ENCODE measurements around the gene PTPN14.

The PTPN14 gene

DNA sequence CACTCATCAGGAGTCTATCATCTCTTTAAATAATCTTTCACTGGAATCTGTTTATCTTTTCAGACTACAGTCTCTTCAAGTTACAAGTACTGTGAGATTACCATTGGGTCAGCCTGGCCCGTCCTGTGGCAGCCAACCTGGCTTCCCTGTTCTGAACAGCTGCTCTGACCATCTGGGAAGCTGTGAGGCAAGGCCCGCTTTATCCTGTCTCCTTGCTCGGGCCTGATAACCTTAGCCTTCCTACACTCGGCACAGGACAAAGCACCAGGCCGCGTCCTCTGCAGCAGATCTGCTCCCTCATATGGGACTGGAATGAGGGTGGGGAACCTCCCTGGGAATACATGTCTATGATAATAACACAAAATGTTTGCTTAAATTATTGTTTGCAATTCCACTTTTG lies 113.3 kb downstream of the PTPN14 start:
- DNase-seq (ENCODE audit: low read depth in 1 of 2, low spot score in 1 of 2) = no peak

- no peak for DNase-seq (ENCODE audit: low read depth in 1 of 2, low spot score in 1 of 2)
Measured at GRCh38 chr1:214435867-214436266, 115.5 kb downstream of the PTPN14 start.

DNA sequence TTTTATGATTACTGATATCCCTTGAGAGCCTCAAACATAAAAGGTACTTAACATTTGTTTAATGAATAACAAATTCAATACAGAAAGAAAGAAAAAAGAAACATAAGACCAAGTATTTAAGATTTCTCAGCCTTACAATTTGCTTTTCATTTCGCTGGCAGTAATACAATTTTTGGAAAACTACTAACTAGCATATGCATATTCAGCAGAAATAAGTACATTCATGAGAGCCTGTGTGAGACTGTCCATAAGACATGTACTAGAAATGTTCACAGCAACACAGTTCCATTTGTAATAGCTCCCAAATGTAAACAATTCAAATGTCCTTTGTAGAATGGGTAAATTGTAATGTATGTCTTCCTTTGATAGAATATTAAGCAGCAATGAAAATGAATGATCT lies 119.2 kb downstream of the PTPN14 start:
- no peak for DNase-seq (ENCODE audit: low read depth in 1 of 2, low spot score in 1 of 2)

GRCh38 chr1:214429951-214430770 lies 121.2 kb downstream of the PTPN14 start:
- DNase-seq (ENCODE audit: low read depth in 1 of 2, low spot score in 1 of 2) = no peak

GRCh38 chr1:214427871-214428277 lies 123.5 kb downstream of the PTPN14 start:
- DNase-seq (ENCODE audit: low read depth in 1 of 2, low spot score in 1 of 2) = peak in 1 of 2 donors; percentile 37

DNA sequence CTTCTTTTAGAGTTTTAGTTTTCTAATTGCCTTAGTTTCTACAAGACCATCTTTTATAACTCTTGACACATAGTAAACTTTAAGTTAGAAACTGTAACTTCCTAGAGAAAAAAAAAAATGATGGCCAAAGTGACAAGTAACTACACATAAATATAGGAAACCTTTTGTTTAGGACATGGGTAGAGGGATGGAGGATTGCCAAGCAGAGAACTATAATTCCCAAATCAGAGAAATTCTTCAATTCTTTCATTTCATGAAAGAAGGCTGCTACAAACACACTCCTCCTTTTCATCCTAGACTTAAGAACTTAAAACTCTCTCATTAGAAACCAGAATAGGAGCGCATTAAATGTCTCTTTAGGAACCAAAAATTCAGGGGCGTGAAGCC lies 125.0 kb downstream of the PTPN14 start:
- no peak for DNase-seq (ENCODE audit: low read depth in 1 of 2, low spot score in 1 of 2)

DNA sequence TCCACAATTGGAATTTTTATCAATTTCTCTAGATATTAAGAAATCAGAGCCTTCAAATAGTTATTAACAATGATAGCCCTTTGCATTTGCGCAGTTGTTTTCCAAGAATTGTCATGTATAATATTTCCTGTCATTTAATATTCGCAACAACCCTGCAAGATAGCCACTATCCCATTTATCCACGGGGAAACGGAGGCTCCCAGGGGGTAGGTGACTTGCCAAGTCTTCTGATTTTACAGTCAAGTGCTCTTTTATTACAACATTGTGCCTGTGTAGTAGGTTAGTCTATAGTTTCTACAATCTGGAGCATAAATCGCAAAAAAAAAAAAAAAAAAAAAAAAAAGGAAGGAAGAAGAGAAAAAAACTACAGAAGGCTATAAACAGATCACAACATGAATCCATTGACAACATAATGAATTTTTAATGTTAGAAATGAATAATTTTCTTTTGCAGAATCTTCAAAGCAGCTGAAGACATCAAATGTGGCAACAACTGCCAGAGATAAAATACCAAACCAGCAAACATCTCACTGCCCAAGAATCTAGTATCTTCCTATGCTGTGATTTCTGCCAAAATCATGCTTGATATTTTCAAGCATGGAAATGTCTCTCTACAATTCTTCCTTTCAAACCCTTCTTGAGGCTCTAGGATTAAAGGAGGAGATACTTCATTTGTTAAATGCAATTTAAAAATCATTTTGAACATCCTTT lies 125.5 kb downstream of the PTPN14 start:
- no peak for DNase-seq (ENCODE audit: low read depth in 1 of 2, low spot score in 1 of 2)

DNA sequence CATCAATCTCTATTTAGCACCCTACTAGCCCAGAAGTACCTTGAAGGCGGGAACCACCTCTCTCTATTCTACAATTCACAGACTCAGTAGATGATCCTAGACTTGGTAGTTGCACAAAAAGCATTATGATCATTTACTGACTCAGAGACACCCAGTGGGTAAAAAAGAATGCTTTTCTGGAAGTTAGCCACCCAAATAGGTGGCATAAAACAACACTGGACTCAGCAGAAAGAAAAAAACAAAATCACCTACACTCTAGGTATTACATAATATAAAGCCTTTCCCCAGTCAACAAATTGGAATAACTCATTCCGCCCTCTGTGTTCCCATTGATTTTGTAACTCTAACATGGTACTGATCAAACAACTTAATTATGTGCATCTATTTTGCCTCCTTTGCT lies 126.3 kb downstream of the PTPN14 start:
- DNase-seq (ENCODE audit: low read depth in 1 of 2, low spot score in 1 of 2) = no peak

DNA sequence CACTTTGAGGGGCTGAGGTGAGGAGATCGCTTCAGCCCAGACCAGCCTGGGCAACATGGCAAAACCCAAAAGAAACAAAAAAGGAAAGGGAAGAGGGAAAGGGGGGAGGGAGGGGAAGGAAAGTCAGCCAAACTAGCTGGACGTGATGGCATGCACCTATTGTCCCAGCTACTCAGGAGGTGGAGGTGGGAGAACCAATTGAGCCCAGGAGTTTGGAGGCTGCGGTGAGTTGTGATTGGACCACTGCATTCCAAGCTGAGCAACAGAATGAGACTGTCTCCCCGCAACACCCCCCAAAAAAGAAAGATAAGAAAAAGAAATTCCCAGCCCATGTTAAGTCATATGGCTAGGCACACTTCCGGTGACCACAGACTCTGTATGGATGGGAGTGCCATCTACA lies 128.4 kb downstream of the PTPN14 start:
- DNase-seq (ENCODE audit: low read depth in 1 of 2, low spot score in 1 of 2) = no peak

DNA sequence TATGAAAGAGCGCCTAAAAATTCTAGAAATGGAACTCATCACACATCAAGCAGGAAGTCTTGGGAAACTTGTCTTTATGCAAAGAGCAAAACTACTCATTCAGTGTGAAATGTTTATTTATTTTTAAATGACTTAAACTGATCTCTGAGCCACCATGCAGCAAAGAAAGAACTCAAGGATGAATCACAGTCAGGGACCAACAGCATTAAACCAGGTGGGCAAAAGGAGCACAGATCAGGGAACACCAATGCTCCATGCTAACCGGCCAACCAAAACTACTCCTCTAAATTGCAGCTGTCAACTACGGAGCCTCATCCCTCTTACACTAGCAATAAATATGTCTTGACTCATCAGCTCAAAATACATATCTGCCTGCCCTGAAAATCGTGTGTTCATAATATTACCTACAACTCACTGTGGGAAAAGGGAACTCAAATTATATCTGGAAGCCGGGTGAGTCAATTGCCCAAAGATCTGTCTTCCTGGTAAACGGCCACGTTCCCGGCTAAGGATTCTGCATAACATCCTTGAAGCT lies 129.2 kb downstream of the PTPN14 start:
- no peak for DNase-seq (ENCODE audit: low read depth in 1 of 2, low spot score in 1 of 2)

DNA sequence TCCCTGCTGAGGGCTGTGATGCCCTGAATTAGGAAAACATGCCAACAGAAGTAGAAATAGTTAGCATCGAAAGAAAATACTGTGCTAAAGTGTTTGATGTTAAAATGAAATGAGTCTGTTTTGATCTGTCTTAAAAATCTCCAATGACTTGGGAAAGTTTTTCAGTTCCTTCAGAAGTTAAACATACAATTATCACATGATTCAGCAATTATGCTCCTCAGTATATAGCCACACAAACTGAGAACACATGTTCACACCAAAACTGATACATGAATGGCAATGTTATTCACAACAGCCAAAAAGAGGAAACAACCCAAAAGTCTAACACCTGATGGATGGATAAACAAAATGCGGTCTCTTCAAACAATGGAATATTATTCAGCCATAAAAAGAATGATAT lies 130.6 kb downstream of the PTPN14 start:
- no peak for DNase-seq (ENCODE audit: low read depth in 1 of 2, low spot score in 1 of 2)

DNA sequence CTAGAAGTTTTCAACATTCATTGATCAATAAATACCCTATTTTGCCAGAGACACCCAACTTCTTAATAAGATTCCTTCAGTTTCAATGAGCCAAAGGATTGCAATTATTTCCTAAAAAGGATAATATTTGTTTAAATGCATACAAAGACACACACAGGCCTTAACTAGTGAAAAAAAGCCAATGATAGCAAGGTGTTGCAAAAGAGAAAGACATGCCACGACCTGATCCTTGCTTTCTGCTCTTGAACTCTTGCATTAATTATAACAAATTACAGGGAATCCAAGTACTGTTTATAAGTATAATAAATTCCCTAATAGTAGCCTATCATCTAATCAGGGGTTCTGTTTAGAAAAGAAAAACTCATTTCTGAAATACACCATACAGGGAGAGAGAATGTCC lies 131.1 kb downstream of the PTPN14 start:
- no peak for DNase-seq (ENCODE audit: low read depth in 1 of 2, low spot score in 1 of 2)

DNA sequence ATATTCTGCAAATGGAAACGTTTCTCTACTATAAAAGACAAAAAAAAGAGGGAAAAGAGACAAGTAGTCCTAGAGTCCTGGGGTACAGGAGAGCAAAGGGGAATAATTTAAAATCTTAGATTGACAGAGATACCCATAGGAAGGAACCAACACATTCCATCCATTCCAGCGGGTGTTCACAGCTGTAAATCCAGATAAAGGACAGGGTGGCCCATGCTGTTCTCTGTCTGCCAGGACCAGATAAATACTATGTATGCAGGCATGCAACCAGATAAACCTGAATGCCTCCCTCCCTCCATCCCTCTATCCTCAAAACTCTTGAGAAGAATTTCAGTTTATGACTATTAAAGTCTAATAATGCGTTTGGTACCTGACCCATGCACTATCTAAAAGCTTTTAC lies 131.8 kb downstream of the PTPN14 start:
- DNase-seq (ENCODE audit: low read depth in 1 of 2, low spot score in 1 of 2) = no peak

DNA sequence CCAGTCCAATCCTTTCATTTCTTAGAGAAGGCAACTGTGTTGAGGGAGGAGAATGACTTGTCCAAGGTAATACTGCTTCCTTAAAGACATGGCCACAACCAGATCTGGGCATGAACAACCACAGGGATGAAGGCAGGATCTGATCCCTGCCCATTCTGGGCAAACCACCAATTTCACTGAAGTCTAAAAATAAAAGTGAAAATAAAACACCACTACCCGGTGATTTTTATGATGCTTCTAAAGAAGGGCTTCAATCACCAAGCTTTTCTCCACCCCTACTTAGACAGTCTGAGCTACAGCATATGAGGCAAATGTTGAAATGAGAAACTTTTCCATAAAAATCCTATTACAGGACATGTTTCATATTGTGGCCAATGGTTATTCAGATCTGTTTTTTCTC lies 133.0 kb downstream of the PTPN14 start:
- DNase-seq (ENCODE audit: low read depth in 1 of 2, low spot score in 1 of 2) = no peak

DNA sequence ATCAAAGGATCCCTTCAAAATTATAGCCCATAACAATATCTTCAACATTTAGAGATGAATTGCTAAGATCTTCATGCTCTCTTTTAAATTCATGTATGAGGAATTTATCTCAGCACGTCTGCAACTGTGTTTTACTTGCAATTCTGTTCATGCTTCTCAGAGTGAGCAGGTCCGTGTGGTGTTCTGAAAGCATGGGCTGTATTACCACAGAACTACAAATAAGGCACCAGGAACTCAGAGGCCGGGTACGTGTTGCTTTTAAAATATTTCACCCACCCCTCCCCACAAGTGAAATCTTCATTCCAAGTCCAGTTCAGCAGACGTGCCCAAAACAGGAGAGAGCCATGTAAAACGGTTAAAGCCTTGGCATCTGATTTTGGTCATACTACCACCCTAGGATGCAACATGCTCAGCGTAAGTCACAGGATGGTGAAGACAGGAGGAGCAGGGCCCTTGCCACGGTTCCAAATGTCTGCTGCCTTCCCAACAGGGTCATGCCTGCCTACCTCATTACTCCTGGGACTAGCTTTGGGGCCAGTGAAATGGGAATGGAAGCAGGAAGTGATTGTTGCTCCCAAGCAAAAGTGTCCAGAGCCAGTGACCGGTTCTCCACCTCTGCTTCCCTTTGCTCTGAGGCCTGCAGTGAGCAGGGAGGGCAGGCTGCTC lies 133.7 kb downstream of the PTPN14 start:
- no peak for DNase-seq (ENCODE audit: low read depth in 1 of 2, low spot score in 1 of 2)

DNA sequence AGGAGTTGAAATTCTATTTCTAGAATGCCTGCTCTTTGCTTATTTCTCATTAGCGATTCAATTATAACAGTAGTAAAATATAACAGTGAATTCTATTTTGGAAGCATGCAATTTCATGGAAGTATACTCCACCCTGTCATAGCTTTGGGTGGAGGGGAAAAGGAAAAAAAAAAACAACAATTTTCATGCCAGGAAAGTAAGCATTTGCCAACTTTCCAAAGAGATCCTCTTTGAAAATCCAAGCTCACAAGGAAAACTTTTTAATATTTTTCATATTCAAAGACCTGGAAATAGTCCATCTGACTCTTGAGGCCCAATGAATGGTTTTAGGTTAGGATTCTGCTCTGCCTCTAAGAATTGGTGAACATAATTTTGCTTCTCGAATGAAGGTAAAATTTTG lies 134.5 kb downstream of the PTPN14 start:
- no peak for DNase-seq (ENCODE audit: low read depth in 1 of 2, low spot score in 1 of 2)

DNA sequence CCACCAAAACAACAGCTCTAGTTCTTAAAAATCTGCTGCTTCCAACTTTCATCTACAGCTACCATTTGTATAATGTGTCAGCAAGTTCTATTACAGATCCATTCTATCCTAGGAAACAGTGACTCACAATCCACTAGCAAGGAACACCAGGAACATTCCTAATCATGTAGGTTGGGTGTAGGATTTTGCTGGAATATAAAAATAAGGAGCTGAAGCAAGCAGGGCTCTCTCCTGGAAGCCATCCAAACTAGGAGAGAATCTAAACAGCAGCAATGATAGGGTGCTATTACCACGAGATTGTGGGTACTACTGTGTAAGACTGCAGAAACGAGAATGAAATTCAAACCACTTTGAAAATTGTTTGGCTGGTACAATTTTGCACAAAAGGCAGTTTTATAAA lies 135.0 kb downstream of the PTPN14 start:
- DNase-seq (ENCODE audit: low read depth in 1 of 2, low spot score in 1 of 2) = no peak

GRCh38 chr1:214415131-214415530 lies 136.3 kb downstream of the PTPN14 start:
- no peak for DNase-seq (ENCODE audit: low read depth in 1 of 2, low spot score in 1 of 2)

DNA sequence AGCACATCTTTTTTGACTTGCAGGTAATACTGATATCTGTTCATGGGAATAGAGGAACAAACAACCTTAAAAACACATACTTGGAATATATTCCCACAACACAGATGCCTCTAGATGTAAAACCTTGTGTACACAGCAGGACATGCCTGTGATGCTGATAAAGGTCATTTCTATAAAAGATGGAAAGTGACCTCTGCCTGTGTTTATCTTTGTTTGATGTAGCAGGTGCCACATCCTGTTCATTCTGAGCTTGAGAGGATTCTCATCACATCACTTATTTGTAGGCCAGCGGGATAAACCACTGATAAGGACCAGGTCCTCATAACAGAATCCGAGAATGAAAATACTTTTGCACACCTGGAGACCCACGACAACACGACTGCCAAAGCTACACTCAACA lies 136.7 kb downstream of the PTPN14 start:
- DNase-seq (ENCODE audit: low read depth in 1 of 2, low spot score in 1 of 2) = no peak

GRCh38 chr1:214413315-214413714 lies 138.1 kb downstream of the PTPN14 start:
- DNase-seq (ENCODE audit: low read depth in 1 of 2, low spot score in 1 of 2) = no peak

DNA sequence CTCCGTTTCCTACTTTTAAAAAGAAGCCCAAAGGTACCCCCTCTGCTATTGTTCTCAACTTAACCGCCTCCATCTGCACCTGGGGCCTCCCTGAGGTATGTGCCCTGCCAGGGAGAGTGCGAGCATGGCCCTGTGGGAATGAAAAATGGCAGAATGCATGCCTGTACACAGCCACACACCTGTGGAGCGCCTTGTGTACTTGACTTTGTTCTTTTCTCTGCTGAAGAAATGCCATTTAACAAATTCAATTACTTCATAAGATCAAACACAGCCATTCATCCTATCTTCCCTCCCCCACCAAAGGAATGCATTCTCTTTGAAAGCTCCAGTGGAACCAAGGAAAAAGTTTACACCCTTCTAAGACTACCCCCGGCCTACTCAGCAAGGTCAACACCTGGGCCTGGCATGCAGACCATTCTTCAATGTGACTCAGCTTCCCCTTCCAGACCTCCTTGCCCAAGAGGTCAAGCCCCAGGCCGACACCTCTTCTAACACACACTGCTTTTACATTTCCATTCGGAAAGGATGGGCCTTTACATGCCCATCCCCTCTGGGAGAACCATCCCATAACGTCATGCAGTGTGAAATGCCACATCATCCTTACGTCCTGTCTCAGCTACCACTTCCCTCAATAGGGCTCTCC lies 146.7 kb downstream of the PTPN14 start:
- no peak for DNase-seq (ENCODE audit: low read depth in 1 of 2, low spot score in 1 of 2)

Data from activated CD4-positive, alpha-beta T cell treated with anti-CD3 and anti-CD28 coated beads, Interleukin-2, amount 50 U/mL, for 24 hours (primary cell).